Effector memory CD4-positive, alpha-beta T cell (primary cell): ENCODE results near the gene RRM1.

Source experiments
- DNase-seq, 3 donors: peaks; one replicate each; pipeline ENCODE4 v3.0.0-alpha.2; 2020
- H3K27ac ChIP-seq: 2 replicates; pipeline ENCODE4 v1.7.0; 2013; ENCODE audit warnings: mild to moderate bottlenecking, low read length, moderate library complexity; ENCODE audit not compliant: insufficient read depth, poor library complexity, severe bottlenecking
- H3K27me3 ChIP-seq: replicated peaks from 2 replicates; pipeline ENCODE4 v1.7.0; 2013; ENCODE audit warnings: mild to moderate bottlenecking, low read length; ENCODE audit not compliant: insufficient read depth, control insufficient read depth, poor library complexity, severe bottlenecking
- H3K36me3 ChIP-seq: 2 replicates; pipeline ENCODE4 v1.7.0; 2013; ENCODE audit warnings: mild to moderate bottlenecking, low read length, moderate library complexity; ENCODE audit not compliant: control insufficient read depth, insufficient read depth
- H3K4me1 ChIP-seq: 2 replicates; pipeline ENCODE4 v1.7.0; 2013; ENCODE audit warnings: low read length, mild to moderate bottlenecking; ENCODE audit not compliant: control insufficient read depth, insufficient read depth, poor library complexity, severe bottlenecking
- H3K4me3 ChIP-seq: 2 replicates; pipeline ENCODE4 v1.7.0; 2013; ENCODE audit warnings: low read length, low read depth, mild to moderate bottlenecking; ENCODE audit not compliant: insufficient read depth, poor library complexity, severe bottlenecking
- H3K9me3 ChIP-seq: 2 replicates; pipeline ENCODE4 v1.7.0; 2013; ENCODE audit warnings: mild to moderate bottlenecking, low read length, moderate library complexity; ENCODE audit not compliant: control insufficient read depth

RRM1 gene

GRCh38 chr11:4061700-4062099 lies 32.9 kb upstream of the RRM1 start:
- no peaks in the 10 kb centered on the region for H3K27me3 ChIP-seq

DNA sequence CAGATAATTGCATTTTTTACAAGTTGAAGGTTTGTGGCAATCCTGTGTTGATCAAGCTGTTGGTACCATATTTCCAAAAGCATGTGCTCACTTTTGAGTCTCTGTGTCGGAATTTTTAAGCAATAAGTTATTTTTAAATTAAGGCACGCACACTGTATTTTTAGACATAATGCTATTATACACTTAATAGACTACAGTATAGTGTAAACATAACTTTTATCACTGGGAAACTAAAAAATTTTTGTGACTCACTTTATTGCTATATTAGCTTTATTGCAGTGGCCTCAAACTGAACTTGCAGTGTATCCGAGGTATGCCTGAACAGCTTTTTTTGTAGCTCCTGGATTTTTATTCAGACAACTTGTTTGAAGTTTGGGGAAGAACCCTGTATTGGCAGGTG lies 31.3 kb upstream of the RRM1 start:
- Histone ChIP-seq H3K9me3 (no peaks in the 10 kb centered on the region), H3K4me3 (no peak overlapping the region), H3K4me1 (peaks cover 30% of the 10 kb centered on the region), H3K27ac (no peak overlapping the region), H3K27me3 (no peaks in the 10 kb centered on the region), H3K36me3 (peaks cover 27% of the 10 kb centered on the region)
- no peak for DNase-seq

More at GRCh38 chr11:4061700-4062099, 32.9 kb upstream of the RRM1 start:
- Histone ChIP-seq H3K27ac (no peak overlapping the region), H3K9me3 (no peaks in the 10 kb centered on the region), H3K36me3 (peaks cover 31% of the 10 kb centered on the region), H3K4me1 (peaks cover 28% of the 10 kb centered on the region), H3K4me3 (no peak overlapping the region)
- no peak for DNase-seq

DNA sequence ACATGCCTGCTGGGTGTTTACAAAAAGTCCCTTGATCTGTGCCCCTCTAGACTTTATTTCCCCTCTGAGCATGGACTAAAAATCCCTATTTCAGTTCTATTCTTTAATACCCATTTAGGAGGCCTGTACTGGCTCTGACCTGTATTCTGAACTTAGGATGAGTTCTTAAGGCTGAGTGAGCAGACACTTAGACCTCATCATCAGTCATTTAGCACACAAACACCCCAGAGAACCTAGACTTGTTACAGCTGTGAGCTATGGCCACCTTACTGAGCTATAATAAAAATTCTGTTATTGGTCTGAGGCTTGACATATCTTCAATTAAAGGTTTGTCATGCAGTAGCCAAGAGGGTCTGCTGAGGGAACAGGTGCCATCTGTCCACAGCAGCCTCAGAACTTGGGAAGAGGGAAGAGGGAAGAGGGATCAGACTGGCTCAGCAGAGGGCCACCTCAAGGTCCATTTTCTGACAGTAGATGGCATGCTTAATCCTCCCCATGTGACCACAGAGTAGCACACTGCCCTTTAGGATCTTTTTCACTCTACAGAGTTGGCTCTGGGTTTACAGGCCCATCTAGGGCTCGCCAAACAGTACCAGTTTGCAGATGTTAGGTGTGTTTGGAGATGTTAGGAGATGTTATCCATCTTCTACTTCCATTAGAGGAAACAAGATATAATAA lies 30.2 kb upstream of the RRM1 start:
- Histone ChIP-seq H3K27me3 (no peaks in the 10 kb centered on the region), H3K4me1 (peaks cover 39% of the 10 kb centered on the region), H3K36me3 (peaks cover 21% of the 10 kb centered on the region), H3K27ac (no peak overlapping the region), H3K9me3 (no peaks in the 10 kb centered on the region), H3K4me3 (no peak overlapping the region)
- DNase-seq, result no peak

DNA sequence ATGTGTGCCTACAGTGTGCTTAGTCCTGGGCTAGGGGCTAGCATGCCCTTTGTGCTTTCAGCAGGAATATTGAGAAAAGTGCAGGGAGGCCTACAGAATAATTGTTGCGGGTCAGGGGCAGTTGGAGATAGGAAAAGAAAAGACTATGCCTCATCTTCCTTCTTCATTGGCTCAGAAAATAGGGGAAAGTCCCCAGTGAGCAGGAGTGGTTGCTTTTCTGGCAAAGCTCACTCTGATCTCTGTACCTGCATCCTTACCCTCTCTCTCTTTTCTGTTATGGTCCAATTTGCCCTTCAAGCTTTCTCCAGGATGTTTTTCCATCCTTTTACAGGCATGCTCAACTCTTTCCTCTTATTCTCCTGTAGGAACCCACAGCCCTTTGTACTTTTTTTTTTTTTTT lies 29.5 kb upstream of the RRM1 start:
- Histone ChIP-seq H3K9me3 (no peaks in the 10 kb centered on the region), H3K27ac (no peak overlapping the region), H3K4me1 (peaks cover 39% of the 10 kb centered on the region), H3K4me3 (no peak overlapping the region), H3K27me3 (no peaks in the 10 kb centered on the region), H3K36me3 (peaks cover 15% of the 10 kb centered on the region)
- no peak for DNase-seq

- Histone ChIP-seq H3K27me3 (no peaks in the 10 kb centered on the region), H3K4me3 (no peak overlapping the region), H3K27ac (peak overlapping the region; percentile 28), H3K36me3 (peaks cover 8% of the 10 kb centered on the region), H3K4me1 (peaks cover 39% of the 10 kb centered on the region), H3K9me3 (no peaks in the 10 kb centered on the region)
- DNase-seq, result no peak
These were observed 28.8 kb upstream of the RRM1 start for GRCh38 chr11:4065601-4066377.

DNA sequence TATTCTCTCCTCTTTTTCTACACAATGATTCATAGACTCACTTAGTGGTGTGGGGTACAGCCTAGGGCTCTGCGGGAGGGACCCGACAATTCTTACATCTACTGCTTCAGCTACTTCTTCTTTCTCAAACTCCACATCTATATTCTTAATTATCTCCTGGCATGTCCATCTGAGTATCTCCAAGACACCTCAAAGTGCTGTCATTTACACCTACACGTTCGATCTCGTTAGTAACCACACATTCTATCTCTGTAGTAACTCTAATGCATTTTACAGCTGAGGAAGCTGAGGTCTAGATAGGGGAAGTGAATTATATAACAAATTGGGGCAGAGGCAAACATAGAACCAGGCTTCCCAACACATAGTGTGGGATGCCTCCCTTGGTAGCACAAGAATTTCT lies 27.7 kb upstream of the RRM1 start:
- DNase-seq, result no peak
- no peak overlapping the region for H3K27ac ChIP-seq
- H3K27me3 ChIP-seq, result no peaks in the 10 kb centered on the region
- H3K4me1 ChIP-seq, result peaks cover 39% of the 10 kb centered on the region
- H3K36me3 ChIP-seq, result no peaks in the 10 kb centered on the region
- no peak overlapping the region for H3K4me3 ChIP-seq
- H3K9me3 ChIP-seq, result no peaks in the 10 kb centered on the region

- no peak overlapping the region for H3K4me3 ChIP-seq
- DNase-seq, result no peak
- H3K27me3 ChIP-seq, result no peaks in the 10 kb centered on the region
- H3K36me3 ChIP-seq, result no peaks in the 10 kb centered on the region
- H3K9me3 ChIP-seq, result no peaks in the 10 kb centered on the region
- H3K4me1 ChIP-seq, result peaks cover 39% of the 10 kb centered on the region
- H3K27ac ChIP-seq, result no peak overlapping the region
These were observed 25.6 kb upstream of the RRM1 start for GRCh38 chr11:4068962-4069361.

DNA sequence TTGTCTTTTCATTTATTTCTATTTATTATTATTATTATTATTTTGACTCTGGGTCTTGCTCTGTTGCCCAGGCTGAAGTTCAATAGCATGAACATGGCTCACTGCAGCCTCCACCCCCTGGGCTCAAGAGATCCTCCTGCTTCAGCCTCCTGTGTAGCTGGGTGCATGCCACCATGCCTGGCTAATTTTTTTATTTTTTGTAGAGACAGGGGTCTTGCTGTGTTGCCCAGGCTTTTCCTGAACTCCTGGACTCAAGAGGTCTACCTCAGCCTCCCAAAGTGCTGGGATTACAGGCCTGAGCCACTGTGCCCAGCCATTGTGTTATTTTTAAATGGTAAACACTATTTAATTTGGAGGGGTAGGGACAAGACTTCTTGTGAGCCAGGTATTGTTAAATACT lies 23.3 kb upstream of the RRM1 start:
- H3K4me1 ChIP-seq, result peaks cover 19% of the 10 kb centered on the region
- no peaks in the 10 kb centered on the region for H3K36me3 ChIP-seq
- no peaks in the 10 kb centered on the region for H3K27me3 ChIP-seq
- H3K27ac ChIP-seq, result no peak overlapping the region
- H3K4me3 ChIP-seq, result no peak overlapping the region
- DNase-seq, result no peak
- H3K9me3 ChIP-seq, result no peaks in the 10 kb centered on the region

DNA sequence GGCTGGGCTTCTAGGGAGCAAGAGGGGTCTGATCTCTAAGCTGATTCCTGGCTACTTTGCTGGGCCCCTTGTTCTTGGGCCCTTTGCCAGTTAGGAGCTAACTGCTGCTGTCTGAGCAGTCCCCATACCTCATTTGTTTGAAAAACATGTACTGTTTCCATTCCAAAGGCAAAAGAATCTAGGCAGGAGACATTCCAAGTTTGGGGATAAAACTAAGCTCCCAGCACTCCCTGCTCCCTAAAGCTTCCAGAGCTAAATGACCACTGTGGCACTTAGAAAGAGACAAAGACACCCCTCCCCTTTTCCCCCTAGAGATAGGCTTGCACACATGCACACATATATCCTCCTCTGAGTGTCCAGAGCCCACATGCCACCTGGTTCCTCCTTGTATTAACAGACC lies 22.7 kb upstream of the RRM1 start:
- Histone ChIP-seq H3K27ac (peak overlapping the region; percentile 0), H3K4me1 (peaks cover 16% of the 10 kb centered on the region), H3K4me3 (no peak overlapping the region), H3K27me3 (no peaks in the 10 kb centered on the region), H3K9me3 (no peaks in the 10 kb centered on the region), H3K36me3 (no peaks in the 10 kb centered on the region)
- no peak for DNase-seq

DNA sequence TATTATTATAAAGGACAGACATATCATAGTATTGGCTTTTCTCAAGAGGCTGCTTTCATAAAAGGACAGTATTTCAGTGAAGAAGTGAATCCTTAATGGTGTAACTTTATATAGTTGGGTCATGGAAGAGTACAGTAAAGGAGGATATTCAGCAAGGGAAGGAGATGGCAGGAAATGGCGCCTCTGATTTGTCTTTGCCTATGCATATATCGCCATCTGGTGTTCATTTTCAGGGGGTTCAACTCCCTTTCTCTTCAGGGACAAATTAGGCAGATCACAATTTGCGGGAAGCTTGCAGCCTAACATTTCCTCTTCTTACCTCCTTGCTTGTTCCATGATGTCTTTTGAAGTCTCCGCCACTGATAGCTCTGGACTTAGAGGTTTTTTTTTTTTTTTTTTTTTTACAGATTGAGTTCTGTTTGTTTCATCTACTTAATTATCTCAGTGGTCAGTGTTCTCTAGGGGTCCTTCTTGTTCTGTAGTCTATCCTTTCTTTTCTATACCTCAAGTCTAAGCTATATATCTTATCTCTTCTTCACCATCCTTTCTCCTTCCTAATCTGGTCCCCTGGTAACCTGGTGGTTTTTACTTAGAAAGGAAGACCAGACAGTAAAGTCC lies 21.8 kb upstream of the RRM1 start:
- DNase-seq, result peak in 2 of 3 donors; percentile 29 to 50
- H3K4me3 ChIP-seq, result no peak overlapping the region
- no peaks in the 10 kb centered on the region for H3K36me3 ChIP-seq
- H3K4me1 ChIP-seq, result peaks cover 13% of the 10 kb centered on the region
- no peaks in the 10 kb centered on the region for H3K27me3 ChIP-seq
- H3K27ac ChIP-seq, result peak overlapping the region; percentile 0
- no peaks in the 10 kb centered on the region for H3K9me3 ChIP-seq
